Endothelial cell of umbilical vein (primary cell): ENCODE data around the gene RNF224.

Source experiments
- CTCF ChIP-seq, 2 donors: IDR thresholded peaks; 1 replicate in 1 of 2; 2 replicates in 1 of 2; pipeline ENCODE4 v1.5.1; 2011; ENCODE audit warnings: low read length in 2 of 2, mild to moderate bottlenecking in 2 of 2, moderate library complexity in 2 of 2, control low read depth in 1 of 2, inconsistent platforms in 1 of 2, low read depth in 1 of 2; ENCODE audit not compliant: insufficient read depth in 1 of 2; ENCODE audit errors: extremely low read depth in 1 of 2
- EZH2 ChIP-seq: IDR thresholded peaks from 2 replicates; pipeline ENCODE4 v1.6.1; 2012; ENCODE audit warnings: borderline replicate concordance, low read depth, mild to moderate bottlenecking, moderate library complexity, low read length, inconsistent platforms; ENCODE audit not compliant: severe bottlenecking
- FOS ChIP-seq: IDR thresholded peaks from 2 replicates; pipeline ENCODE4 v1.6.1; 2011; ENCODE audit warnings: mild to moderate bottlenecking, low read length, moderate library complexity, borderline replicate concordance; ENCODE audit not compliant: insufficient read depth
- GATA2 ChIP-seq: IDR thresholded peaks from 2 replicates; pipeline ENCODE4 v1.7.0; 2011; ENCODE audit warnings: low read depth, mild to moderate bottlenecking, moderate library complexity, mixed read lengths, low read length; ENCODE audit not compliant: insufficient read length, insufficient read depth
- JUN ChIP-seq: IDR thresholded peaks from 2 replicates; pipeline ENCODE4 v1.6.1; 2011; ENCODE audit warnings: borderline replicate concordance, low read depth; ENCODE audit not compliant: insufficient read length, insufficient read depth
- MAX ChIP-seq: IDR thresholded peaks from 2 replicates; pipeline ENCODE4 v1.6.1; 2011; ENCODE audit not compliant: insufficient read depth, insufficient read length
- MYC ChIP-seq: IDR thresholded peaks from one replicate; pipeline ENCODE4 v1.6.1; 2011; ENCODE audit warnings: mild to moderate bottlenecking, low read depth, low read length
- POLR2A ChIP-seq: IDR thresholded peaks from 2 replicates; pipeline ENCODE4 v1.6.1; 2012; ENCODE audit warnings: low read depth, mild to moderate bottlenecking, control low read depth, low read length
- POLR2AphosphoS5 ChIP-seq: IDR thresholded peaks from 2 replicates; pipeline ENCODE4 v1.6.1; 2012; ENCODE audit warnings: low read depth, mild to moderate bottlenecking, control low read depth, low read length, moderate library complexity; ENCODE audit not compliant: insufficient read depth

GRCh38 chr9:137187386-137187785, 39.9 kb upstream of the RNF224 start:
- no peak for TF ChIP-seq CTCF (IDR thresholded peaks at IDR 0.05; ENCODE audit: extremely low read depth in 1 of 2, insufficient read depth in 1 of 2, low read depth in 1 of 2, low read length in 2 of 2)
- TF ChIP-seq POLR2AphosphoS5: no peak
- TF ChIP-seq POLR2A: no peak
- TF ChIP-seq GATA2: no peak
- no peak for TF ChIP-seq MAX
- TF ChIP-seq EZH2: no peak
- TF ChIP-seq FOS: no peak
- TF ChIP-seq JUN: no peak
- no peak for TF ChIP-seq MYC
